Skeletal muscle tissue (tissue), 4 donors: ENCODE data around the gene ODAD3. TPM values are rescaled to one million over a fixed set of nuclear protein-coding genes. Genes with fewer than 3 reads are reported as not detected.
"Not testable (repeated sequence)": the region's sequence is repeated elsewhere in the genome, so short reads cannot be mapped to it uniquely, and the experiment has no call there.

Experiments
- H3K27ac ChIP-seq: one replicate; pipeline ENCODE4 v1.7.0; 2013; ENCODE audit warnings: mild to moderate bottlenecking, low read depth, low read length, inconsistent platforms
- H3K27me3 ChIP-seq, 3 donors: one replicate each; pipeline ENCODE4 v1.7.0; 2013; ENCODE audit warnings: low read length in 3 of 3; ENCODE audit not compliant: control insufficient read depth in 3 of 3, insufficient read depth in 3 of 3
- H3K36me3 ChIP-seq, 3 donors: one replicate each; pipeline ENCODE4 v1.7.0; 2013; ENCODE audit warnings: low read length in 3 of 3; ENCODE audit not compliant: control insufficient read depth in 3 of 3, insufficient read depth in 3 of 3
- H3K4me1 ChIP-seq, 3 donors: one replicate each; pipeline ENCODE4 v1.7.0; 2013; ENCODE audit warnings: low read length in 3 of 3, mild to moderate bottlenecking in 3 of 3; ENCODE audit not compliant: control insufficient read depth in 3 of 3, insufficient read depth in 3 of 3
- H3K4me3 ChIP-seq, 3 donors: one replicate each; pipeline ENCODE4 v1.7.0; 2013; ENCODE audit warnings: low read length in 3 of 3
- H3K9ac ChIP-seq, 3 donors: one replicate each; pipeline ENCODE4 v1.7.0; 2013; ENCODE audit warnings: low read length in 3 of 3, mild to moderate bottlenecking in 3 of 3, moderate library complexity in 2 of 3, low read depth in 1 of 3
- H3K9me3 ChIP-seq, 3 donors: one replicate each; pipeline ENCODE4 v1.7.0; 2013; ENCODE audit warnings: low read length in 3 of 3; ENCODE audit not compliant: control insufficient read depth in 3 of 3
- total RNA-seq: library from RNA; depleted of rRNA; stranded (reverse); fragments of >200 nt; gene quantifications from one replicate; pipeline ENCODE4 v1.2.3, GENCODE V29; 2014
- donor health status: Osteomylitis.

Gene ODAD3
- total RNA-seq, 1 donor from 2014 or later, result not detected

DNA sequence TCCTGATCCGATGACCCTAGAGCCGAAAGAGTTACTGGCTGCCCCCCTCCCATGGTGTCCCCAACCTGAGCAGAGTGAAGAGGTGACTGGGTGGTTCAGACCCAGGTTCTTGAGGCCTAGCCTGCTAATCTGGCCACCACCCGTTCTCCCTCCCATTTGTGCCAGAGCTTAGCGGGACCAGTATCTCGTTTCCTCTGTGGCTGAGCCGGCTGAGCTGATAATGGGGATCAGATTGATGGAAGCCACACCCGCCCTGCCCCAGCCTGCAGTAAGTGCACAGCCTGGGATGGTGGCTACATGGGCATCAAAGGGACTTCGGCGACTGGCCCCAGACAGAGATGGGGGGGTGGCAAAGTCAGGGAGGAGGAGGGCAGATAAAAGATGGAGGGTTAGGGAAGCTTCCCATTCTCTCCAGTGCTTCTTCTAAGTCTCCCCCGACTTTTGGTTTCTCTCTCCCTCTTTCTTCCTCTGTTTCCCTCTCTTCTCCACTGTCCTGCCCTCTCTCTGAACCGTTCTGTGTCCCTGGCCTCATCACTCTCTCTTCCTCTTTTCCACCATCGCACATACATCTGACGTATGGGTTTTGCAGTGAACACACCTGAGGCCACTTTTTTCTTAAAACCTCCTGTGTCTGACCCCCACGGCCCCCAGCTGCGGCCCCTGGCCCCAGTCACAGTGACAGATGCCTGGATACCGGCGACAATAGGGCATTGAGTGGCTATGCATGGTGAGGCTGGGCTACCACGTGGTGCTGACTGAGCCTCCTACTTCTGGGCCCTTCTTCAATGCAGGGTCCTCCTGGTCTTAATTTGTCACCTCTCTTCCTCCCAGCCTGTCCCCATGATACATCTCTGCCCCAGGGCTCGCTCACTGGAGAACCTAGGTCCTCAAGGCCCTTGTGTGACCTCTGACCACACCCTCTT lies 43.5 kb upstream of the ODAD3 start:
- Histone ChIP-seq H3K9ac (no peak overlapping the region), H3K36me3 (no peaks in the 10 kb centered on the region), H3K4me3 (no peak overlapping the region), H3K4me1 (peaks cover 9 to 10% (median 10%) of the 10 kb centered on the region in 3 donors), H3K9me3 (no peaks in the 10 kb centered on the region), H3K27me3 (peaks cover 41 to 44% (median 43%) of the 10 kb centered on the region in 3 donors), H3K27ac (no peak overlapping the region)

DNA sequence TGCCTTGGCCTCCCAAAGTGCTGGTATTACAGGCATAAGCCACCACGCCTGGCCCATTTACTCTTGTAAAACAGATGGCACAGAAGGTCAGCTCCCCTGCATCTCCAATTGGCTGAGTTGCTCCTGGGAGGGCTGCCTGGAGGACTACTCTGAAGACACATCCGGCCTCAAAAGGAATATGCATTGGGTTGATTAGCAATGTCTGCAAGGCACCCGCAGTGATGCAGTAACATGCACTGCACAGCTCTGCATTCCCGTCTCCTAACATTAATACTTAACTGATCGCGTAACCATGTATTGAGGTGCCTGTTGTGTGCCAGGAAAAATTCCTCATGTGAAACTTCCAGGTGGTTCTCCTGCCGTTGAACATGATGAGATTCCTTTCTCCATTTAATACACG lies 40.9 kb upstream of the ODAD3 start:
- no peak overlapping the region for H3K4me3 ChIP-seq
- H3K27ac ChIP-seq, result no peak overlapping the region
- H3K36me3 ChIP-seq, result no peaks in the 10 kb centered on the region
- H3K9ac ChIP-seq, result no peak overlapping the region
- peaks cover 0 to 2% (median 0%) of the 10 kb centered on the region in 3 donors for H3K4me1 ChIP-seq
- H3K9me3 ChIP-seq, result no peaks in the 10 kb centered on the region
- peaks cover 18 to 21% (median 21%) of the 10 kb centered on the region in 3 donors for H3K27me3 ChIP-seq

DNA sequence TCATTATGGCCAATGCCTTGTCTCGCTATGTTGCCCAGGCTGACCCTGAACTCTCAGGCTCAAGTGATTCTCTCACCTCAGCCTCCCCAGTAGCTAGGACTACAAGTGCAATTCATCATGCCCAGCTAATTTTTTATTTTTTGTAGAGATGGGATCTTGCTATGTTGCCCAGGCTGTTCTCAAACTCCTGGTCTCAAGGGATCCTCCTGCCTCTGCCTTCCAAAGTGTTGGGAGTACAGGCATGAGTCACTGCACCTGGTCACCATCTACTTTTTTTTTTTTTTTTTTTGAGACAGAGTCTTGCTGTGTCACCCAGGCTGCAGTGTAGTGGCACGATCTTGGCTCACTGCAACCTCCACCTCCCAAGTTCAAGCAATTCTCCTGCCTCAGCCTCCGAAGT lies 40.4 kb upstream of the ODAD3 start:
- not testable (repeated sequence) for H3K36me3 ChIP-seq, H3K9me3 ChIP-seq, H3K4me1 ChIP-seq

DNA sequence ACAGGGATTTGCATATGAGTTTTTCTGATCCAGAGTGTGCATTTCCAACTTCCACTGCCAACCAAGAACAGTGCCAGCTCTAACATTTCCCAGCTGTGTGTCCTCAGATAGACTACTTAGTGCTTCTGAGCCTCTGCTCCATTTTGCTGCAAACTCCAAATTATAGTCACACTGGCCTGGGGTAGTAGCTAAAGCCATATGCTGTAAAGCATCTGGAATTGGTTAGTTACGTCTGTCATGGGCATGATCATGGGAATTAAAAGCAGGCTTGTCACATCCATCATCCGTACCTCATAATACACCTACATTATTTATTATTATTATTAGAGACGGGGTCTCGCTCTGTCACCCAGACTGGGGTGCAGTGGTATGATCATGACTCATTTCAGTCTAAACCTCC lies 38.8 kb upstream of the ODAD3 start:
- Histone ChIP-seq H3K27me3 (peaks cover 6 to 10% (median 8%) of the 10 kb centered on the region in 3 donors), H3K4me3 (no peak overlapping the region), H3K27ac (no peak overlapping the region), H3K9ac (no peak overlapping the region), H3K4me1 (no peaks in the 10 kb centered on the region), H3K36me3 (no peaks in the 10 kb centered on the region), H3K9me3 (no peaks in the 10 kb centered on the region)

More for the DNA sequence above, 40.4 kb upstream of the ODAD3 start:
- not testable (repeated sequence) for H3K4me3 ChIP-seq, H3K27ac ChIP-seq, H3K9ac ChIP-seq
- H3K27me3 ChIP-seq, result peaks cover 18 to 19% (median 19%) of the 10 kb centered on the region in 3 donors

DNA sequence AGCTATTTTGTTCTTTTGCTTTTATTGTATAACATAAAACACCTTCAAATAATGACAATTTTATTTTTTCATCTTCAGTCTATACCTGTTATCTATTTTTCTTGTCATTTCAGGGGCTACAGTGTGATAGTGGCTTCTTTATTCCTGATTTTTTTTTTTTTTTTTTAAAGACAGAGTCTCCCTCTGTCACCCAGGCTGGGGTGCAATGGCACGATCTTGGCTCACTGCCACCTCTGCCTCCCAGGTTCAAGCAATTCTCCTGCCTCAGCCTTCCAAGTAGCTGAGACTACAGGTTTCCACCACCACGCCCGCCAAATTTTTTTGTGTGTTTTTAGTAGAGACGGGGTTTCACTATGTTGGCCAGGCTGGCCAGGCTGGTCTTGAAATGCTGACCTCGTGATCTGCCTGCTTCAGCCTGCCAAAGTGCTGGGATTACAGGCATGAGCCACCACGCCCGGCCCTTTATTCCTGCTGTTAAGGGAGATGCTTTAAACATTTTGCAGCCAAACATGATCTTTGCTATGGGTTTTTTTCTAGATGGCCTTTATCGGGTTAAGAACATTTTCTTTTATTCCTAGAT lies 33.4 kb upstream of the ODAD3 start:
- H3K9me3 ChIP-seq, H3K9ac ChIP-seq, H3K4me3 ChIP-seq, H3K4me1 ChIP-seq, H3K36me3 ChIP-seq, H3K27ac ChIP-seq: not testable (repeated sequence)
- peaks cover 5 to 17% (median 5%) of the 10 kb centered on the region in 3 donors for H3K27me3 ChIP-seq

DNA sequence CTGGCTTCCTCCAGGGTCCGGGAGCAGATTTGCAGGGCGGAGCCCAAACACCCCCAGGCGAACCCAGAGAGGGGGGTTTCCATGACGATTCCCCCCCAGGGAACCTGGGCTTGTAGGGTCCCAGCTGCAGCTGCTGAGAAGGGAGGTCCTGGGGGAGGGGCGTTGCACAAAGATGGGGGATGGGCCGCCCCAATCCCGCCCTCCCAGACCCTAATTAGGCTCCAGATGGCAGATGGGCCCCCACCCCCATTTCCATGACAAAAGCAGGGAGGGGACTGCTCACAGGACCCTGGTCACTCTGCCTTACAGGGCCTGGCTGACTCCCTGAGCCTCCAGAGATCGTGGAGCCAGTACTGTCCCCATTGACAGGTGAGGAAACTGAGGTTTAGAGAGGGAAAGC lies 30.7 kb upstream of the ODAD3 start:
- Histone ChIP-seq H3K9ac (no peak overlapping the region), H3K27ac (no peak overlapping the region), H3K4me1 (no peaks in the 10 kb centered on the region), H3K4me3 (no peak overlapping the region), H3K27me3 (peaks cover 2 to 17% (median 7%) of the 10 kb centered on the region in 3 donors), H3K9me3 (no peaks in the 10 kb centered on the region), H3K36me3 (no peaks in the 10 kb centered on the region)

DNA sequence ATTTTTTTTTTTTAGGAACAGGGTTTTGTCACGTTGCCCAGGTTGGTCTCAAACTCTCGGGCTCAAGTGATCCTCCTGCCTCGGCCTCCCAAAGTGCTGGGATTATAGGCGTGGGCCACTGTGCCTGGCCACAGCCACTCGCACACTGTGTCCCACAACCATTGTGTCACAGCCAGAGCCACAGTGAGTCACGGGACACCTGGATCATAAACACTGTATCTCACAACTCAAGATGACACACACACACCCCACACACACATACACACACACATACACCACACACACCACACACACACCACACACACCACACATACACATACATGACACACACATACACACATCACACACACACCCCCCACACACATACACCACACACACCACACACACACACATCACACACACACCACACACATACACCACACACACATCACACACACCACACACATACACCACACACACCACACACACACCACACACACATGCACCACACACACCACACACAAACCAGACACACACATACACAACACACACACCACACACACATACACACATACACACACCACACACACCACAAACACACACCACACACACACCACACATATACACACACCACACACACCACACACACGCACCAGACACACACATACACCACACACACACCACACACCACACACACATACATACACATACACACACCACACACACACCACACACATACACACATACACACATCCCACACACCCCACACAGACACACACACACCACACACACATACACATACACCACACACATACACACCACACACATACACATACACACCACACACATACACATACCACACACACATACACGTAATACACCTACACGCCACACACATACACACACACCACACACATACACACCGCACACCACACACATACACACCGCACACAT lies 29.7 kb upstream of the ODAD3 start:
- no peaks in the 10 kb centered on the region for H3K4me1 ChIP-seq
- H3K27me3 ChIP-seq, result peaks cover 7 to 26% (median 11%) of the 10 kb centered on the region in 3 donors
- no peak overlapping the region for H3K9ac ChIP-seq
- H3K9me3 ChIP-seq, result no peaks in the 10 kb centered on the region
- no peak overlapping the region for H3K4me3 ChIP-seq
- H3K36me3 ChIP-seq, result no peaks in the 10 kb centered on the region
- no peak overlapping the region for H3K27ac ChIP-seq

DNA sequence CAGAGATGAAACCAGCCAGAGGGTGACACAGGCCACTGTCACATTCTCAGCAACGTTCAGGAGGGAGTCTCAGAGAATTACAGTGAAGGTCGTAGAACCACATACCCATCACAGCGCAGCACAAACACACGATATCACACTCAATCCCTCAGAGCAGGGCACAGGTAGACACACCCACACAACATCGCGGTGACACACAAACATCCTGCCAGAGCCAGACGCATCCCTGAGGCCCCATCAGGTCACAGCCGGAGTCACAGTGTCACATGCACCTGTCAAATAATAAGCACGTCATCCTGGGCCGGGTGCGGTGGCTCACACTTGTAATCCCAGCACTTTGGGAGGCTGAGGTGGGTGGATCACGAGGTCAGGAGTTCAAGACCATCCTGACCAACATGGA lies 28.5 kb upstream of the ODAD3 start:
- Histone ChIP-seq H3K27me3 (peaks cover 15 to 31% (median 15%) of the 10 kb centered on the region in 3 donors), H3K4me3 (no peak overlapping the region), H3K4me1 (no peaks in the 10 kb centered on the region)

DNA sequence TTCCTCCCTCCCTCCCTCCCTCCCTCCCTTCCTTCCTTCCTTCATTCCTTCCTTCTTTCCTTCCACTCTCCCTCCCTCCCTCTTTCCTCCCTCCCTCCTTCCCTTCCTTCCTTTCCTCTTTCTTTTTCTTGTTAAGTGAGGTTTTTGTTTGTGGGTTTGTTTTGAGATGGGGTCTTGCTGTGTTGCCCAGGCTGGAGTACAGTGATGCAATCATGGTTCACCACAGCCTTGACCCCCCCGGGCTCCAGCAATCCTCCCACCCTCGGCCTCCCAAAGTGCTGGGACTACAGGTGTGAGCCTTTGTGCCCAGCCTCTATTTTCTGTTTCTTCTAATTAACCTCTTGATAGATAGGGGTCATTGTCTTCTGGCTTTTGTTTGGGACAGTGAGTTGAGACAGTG lies 26.5 kb upstream of the ODAD3 start:
- Histone ChIP-seq H3K27me3 (peaks cover 21 to 42% (median 25%) of the 10 kb centered on the region in 3 donors), H3K9ac (no peak overlapping the region), H3K4me3 (no peak overlapping the region), H3K27ac (no peak overlapping the region), H3K9me3 (no peaks in the 10 kb centered on the region), H3K4me1 (no peaks in the 10 kb centered on the region), H3K36me3 (no peaks in the 10 kb centered on the region)

More for the DNA sequence above, 28.5 kb upstream of the ODAD3 start:
- no peaks in the 10 kb centered on the region for H3K36me3 ChIP-seq
- no peaks in the 10 kb centered on the region for H3K9me3 ChIP-seq
- H3K27ac ChIP-seq, result no peak overlapping the region
- no peak overlapping the region for H3K9ac ChIP-seq
